ENCODE data around the gene PIP5K1C. TPM values are rescaled to one million over a fixed set of nuclear protein-coding genes. Genes with fewer than 3 reads are reported as not detected.
A peak's percentile ranks its signal among the peaks of the same experiment; 100 is the strongest.

PIP5K1C gene
- total RNA-seq, 1 donor from 2014 or later, result 26.5 TPM

DNA sequence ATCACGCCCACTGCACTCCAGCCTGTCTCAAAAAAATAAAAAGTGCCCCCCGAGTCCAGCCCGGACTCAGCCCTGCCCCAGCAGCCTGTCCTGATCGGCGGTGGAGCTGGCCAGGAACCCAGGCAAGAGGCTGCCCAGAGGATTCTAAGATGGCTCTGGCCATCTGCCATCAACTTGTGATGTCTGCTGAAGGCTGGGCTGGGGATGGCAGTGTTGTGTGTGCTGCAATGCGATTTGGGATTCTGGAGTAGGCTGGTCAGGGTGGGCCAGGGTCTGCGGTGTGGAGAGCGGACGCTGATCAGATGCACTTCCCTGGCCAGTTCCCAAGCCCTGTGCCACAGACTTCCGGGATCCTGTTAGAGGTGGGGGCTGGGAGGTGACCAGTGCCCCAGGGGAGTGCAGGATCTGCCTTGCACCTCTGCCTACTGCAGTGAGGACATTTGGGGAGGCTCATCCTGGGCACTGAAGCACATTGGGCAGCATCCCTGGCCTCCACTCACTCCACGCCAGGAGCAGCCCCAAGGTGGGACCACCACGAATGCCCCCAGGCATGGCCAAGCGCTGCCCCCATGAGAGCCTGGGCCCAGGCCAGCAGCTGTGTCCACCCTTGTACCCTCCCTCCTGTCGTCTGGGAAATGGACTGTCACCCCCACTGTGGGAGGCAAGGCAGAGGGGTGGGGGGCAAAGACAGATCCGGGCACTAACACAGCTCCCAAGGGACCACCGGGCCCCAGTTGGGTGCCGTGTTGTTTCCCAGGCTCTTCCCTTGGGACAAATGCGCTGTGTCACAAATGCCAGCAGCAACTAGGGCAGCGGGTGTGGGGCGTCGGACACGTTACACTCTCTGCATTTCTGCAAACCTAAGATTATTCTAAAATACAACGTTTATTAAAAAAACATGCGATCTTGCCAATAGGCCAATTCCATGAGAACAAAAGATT, 90.2 kb downstream of the PIP5K1C start:
- TF ChIP-seq, protein P1, sequence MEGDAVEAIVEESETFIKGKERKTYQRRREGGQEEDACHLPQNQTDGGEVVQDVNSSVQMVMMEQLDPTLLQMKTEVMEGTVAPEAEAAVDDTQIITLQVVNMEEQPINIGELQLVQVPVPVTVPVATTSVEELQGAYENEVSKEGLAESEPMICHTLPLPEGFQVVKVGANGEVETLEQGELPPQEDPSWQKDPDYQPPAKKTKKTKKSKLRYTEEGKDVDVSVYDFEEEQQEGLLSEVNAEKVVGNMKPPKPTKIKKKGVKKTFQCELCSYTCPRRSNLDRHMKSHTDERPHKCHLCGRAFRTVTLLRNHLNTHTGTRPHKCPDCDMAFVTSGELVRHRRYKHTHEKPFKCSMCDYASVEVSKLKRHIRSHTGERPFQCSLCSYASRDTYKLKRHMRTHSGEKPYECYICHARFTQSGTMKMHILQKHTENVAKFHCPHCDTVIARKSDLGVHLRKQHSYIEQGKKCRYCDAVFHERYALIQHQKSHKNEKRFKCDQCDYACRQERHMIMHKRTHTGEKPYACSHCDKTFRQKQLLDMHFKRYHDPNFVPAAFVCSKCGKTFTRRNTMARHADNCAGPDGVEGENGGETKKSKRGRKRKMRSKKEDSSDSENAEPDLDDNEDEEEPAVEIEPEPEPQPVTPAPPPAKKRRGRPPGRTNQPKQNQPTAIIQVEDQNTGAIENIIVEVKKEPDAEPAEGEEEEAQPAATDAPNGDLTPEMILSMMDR (IDR thresholded peaks at IDR 0.05; ENCODE audit: insufficient read depth, low read length, poor library complexity, severe bottlenecking), result no peak
- H3K36me3 ChIP-seq (ENCODE audit: control insufficient read depth, insufficient read depth, low read length), result no peaks in the 10 kb centered on the region
- DNase-seq (ENCODE audit: low read depth), result no peak
- H3K27me3 ChIP-seq (ENCODE audit: control insufficient read depth, insufficient read depth, low read length), result no peaks in the 10 kb centered on the region
- no peak overlapping the region for H3K4me3 ChIP-seq (ENCODE audit: low read depth, low read length)

GRCh38 chr19:3608750-3609322, 91.4 kb downstream of the PIP5K1C start:
- no peak overlapping the region for H3K4me3 ChIP-seq (ENCODE audit: low read depth, low read length)
- DNase-seq (ENCODE audit: low read depth), result no peak
- no peaks in the 10 kb centered on the region for H3K27me3 ChIP-seq (ENCODE audit: control insufficient read depth, insufficient read depth, low read length)
- TF ChIP-seq, protein P1 (IDR thresholded peaks at IDR 0.05; ENCODE audit: insufficient read depth, low read length, poor library complexity, severe bottlenecking), result no peak
- no peaks in the 10 kb centered on the region for H3K36me3 ChIP-seq (ENCODE audit: control insufficient read depth, insufficient read depth, low read length)

GRCh38 chr19:3608079-3608641, 92.1 kb downstream of the PIP5K1C start:
- H3K27me3 ChIP-seq (ENCODE audit: control insufficient read depth, insufficient read depth, low read length), result no peaks in the 10 kb centered on the region
- TF ChIP-seq, protein P1 (IDR thresholded peaks at IDR 0.05; ENCODE audit: insufficient read depth, low read length, poor library complexity, severe bottlenecking), result no peak
- DNase-seq (ENCODE audit: low read depth), result no peak
- no peaks in the 10 kb centered on the region for H3K36me3 ChIP-seq (ENCODE audit: control insufficient read depth, insufficient read depth, low read length)
- H3K4me3 ChIP-seq (ENCODE audit: low read depth, low read length), result no peak overlapping the region

DNA sequence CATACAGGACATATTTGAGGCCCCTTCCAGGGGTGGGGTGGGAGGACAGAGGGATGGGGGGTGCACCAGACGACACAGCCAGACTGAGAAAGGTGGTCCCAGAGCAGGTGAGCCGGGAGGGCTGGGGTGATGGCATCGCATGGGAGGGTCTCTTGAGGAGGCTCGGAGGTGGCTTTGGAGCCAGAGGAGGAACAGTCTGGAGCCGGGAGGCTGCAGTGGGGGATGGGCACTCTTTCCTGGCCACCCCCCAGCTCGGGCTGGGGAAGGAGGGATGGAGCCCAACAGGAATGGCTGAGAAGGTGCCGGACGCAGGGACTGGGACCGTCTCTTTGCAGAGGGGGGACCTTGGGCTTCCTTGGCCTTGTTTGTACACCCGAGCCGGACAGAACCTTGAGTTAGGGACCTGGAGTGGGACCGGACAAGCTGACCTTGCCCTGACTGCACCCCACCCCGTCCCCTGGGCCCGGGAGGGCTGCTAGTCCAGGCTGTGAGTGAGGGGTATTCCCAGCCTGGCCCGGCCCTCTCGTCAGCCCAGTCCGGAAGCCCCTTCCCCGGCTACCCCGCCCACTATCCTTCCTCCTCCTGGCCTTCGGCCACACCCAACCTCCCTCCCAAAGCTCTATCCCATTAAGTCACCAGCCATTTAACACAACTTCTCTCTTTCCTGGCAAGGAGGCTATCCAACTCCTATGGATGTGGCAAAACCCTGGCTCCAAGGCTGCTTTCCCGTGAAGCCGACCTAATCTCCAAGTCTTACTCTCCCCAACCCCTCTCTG, 92.8 kb downstream of the PIP5K1C start:
- H3K36me3 ChIP-seq (ENCODE audit: control insufficient read depth, insufficient read depth, low read length), result no peaks in the 10 kb centered on the region
- no peak for DNase-seq (ENCODE audit: low read depth)
- no peaks in the 10 kb centered on the region for H3K27me3 ChIP-seq (ENCODE audit: control insufficient read depth, insufficient read depth, low read length)
- peak overlapping the region; percentile 45 for H3K4me3 ChIP-seq (ENCODE audit: low read depth, low read length)
- TF ChIP-seq, protein P1 (IDR thresholded peaks at IDR 0.05; ENCODE audit: insufficient read depth, low read length, poor library complexity, severe bottlenecking), result no peak

DNA sequence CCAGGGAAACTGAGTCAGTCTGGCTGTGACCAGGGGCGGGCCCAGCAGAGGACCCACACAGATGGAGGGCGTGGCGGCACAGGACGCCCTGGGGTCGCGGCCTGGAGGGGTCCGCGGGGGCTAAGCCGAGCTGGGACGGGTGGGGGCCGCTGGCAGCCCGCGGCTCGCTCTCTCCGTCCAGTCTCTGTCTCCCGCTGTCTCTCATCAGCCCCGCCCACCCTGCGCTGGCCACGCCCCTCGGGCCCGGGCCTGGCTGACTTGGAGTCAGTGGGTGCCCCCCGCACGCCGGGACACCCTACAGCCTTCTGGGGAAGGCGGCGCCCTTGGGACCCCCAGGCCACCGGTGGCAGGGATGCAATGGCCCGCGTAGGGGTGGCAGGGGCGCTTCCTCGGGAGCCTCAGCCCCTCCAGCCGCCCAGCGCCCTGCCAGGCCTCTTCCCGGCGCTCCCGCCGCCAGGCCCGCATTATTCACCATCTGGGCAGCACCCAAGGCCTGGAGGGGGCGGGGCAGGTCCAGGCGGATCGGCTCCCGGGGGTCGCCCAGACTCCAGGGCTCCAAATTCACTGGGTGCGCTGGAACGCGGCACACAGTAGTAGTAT, 93.5 kb downstream of the PIP5K1C start, which contains the start of gene TBXA2R:
Gene TBXA2R, minus strand, starts transcription at position 186 of the 600 bp plus-strand sequence. CDS start 6,241 bp downstream, outside the sequence.
- DNase-seq (ENCODE audit: low read depth), result no peak

More for the DNA sequence above, 93.5 kb downstream of the PIP5K1C start, which contains the start of gene TBXA2R:
- H3K4me3 ChIP-seq (ENCODE audit: low read depth, low read length), result peak within 1 kb of the TSS; percentile 45
- H3K27me3 ChIP-seq (ENCODE audit: control insufficient read depth, insufficient read depth, low read length), result no peaks in the 10 kb centered on the region
- no peaks in the 10 kb centered on the region for H3K36me3 ChIP-seq (ENCODE audit: control insufficient read depth, insufficient read depth, low read length)
- TF ChIP-seq, protein P1 (IDR thresholded peaks at IDR 0.05; ENCODE audit: insufficient read depth, low read length, poor library complexity, severe bottlenecking), result no peak

All from kidney epithelial cell (primary cell).